GM12891 (cell line): ENCODE measurements around the gene MEIKIN.

Experiments
- PAX5 ChIP-seq: IDR thresholded peaks from 2 replicates; pipeline ENCODE4 v1.6.1; 2011; ENCODE audit warnings: low read length, moderate library complexity, mild to moderate bottlenecking; ENCODE audit not compliant: insufficient read depth, severe bottlenecking
- POLR2A ChIP-seq: IDR thresholded peaks from 2 replicates; pipeline ENCODE4 v1.6.1; 2011; ENCODE audit warnings: low read depth, low read length, control low read depth
- POLR2AphosphoS5 ChIP-seq: IDR thresholded peaks from 2 replicates; pipeline ENCODE4 v1.6.1; 2011; ENCODE audit warnings: low read depth, low read length, control low read depth
- POU2F2 ChIP-seq: IDR thresholded peaks from 2 replicates; pipeline ENCODE4 v1.6.1; 2011; ENCODE audit warnings: low read depth, mild to moderate bottlenecking, control low read depth, low read length, moderate library complexity
- SPI1 ChIP-seq: IDR thresholded peaks from 2 replicates; pipeline ENCODE4 v1.6.1; 2011; ENCODE audit warnings: low read depth, low read length, control low read depth
- TAF1 ChIP-seq: IDR thresholded peaks from 2 replicates; pipeline ENCODE4 v1.6.1; 2011; ENCODE audit warnings: low read depth, low read length, control low read depth

GRCh38 chr5:131983244-131983771 is 37.8 kb upstream of the MEIKIN start:
- TF ChIP-seq POLR2A = no peak
- TF ChIP-seq TAF1 = no peak
- TF ChIP-seq POLR2AphosphoS5 = no peak
- no peak for TF ChIP-seq SPI1
- TF ChIP-seq POU2F2 = no peak
- TF ChIP-seq PAX5 = no peak
